NCI-H510A treated with DMSO at 0.1 percent for 48 hours (cell line): ENCODE measurements around the gene KLHL2.

Source experiments
- DNase-seq: peaks from one replicate; lab custom pipeline; 2025; lab: John Stamatoyannopoulos, UW

The KLHL2 gene

GRCh38 chr4:165368114-165368513 is 160.8 kb downstream of the KLHL2 start:
- DNase-seq: peak; percentile 10

DNA sequence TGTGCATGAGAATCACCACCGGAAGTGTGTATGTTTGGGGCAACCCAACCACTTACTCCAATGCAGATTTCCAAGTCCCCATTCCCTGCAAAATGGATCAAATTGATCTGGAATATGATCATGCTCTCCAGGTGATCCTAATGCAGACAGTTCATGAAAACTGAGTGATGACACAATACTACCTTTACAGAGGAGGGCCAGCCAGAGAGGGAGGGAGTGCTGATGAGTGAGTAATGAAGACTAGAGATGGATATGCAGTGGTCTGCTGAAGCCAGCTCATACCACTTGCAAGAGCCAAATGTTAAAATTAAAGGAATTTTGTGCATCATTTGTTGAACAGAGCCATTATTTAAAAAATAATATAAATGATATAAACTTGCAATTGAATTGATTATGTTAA is 161.2 kb downstream of the KLHL2 start:
- DNase-seq: no peak

DNA sequence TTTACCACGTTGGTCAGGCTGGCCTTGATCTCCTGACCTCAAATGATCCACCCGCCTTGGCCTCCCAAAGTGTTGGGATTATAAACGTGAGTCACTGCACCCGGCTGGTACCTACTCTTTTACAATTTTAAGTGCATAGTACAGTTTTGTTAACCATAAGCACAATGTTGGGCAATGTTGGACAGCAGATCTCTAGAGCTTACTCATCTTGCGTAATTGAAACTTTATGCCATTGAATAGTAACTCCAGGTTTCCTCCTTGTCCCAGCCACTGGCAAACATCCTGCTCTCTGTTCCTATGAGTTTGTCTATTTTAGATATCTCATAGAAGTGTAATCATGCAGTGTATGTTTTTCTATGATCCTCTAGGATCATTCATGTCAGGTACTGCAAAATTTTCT is 162.2 kb downstream of the KLHL2 start:
- no peak for DNase-seq

DNA sequence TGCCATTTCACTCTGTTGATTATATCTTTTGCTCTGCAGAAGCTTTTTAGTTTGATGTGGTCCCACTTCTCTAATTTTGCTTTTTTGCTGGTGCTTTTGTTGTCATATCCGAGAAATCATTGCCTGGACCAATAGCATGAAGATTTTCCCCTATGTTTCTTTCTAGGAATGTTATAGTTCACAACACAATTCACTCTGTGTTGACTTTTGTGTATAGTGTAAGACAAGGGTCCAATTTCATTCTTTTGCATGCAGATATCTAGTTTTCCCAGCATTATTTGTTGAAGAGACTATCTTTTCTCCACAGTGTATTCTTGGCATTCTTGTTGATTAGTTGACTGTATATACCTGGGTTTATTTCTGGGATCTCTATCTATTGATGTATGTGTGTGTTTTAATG is 163.2 kb downstream of the KLHL2 start:
- no peak for DNase-seq
